ENCODE results near the gene KCNN4. TPM values are rescaled to one million over a fixed set of nuclear protein-coding genes. Genes with fewer than 3 reads are reported as not detected.
"Not testable (repeated sequence)": the region's sequence is repeated elsewhere in the genome, so short reads cannot be mapped to it uniquely, and the experiment has no call there.

Gene KCNN4
- total and polyA plus RNA-seq, 2 donors (not counting 1 experiment from before 2014, with no cell fraction given): 107 to 267 TPM

GRCh38 chr19:43818500-43818899, 37.7 kb upstream of the KCNN4 start:
- Histone ChIP-seq H3K9me3 (ENCODE audit: control extremely low read depth in 1 of 3, control insufficient read depth in 2 of 3, insufficient read depth in 1 of 3, low read length in 2 of 3) (peaks cover 0 to 7% (median 1%) of the 10 kb centered on the region in 3 donors), H2AFZ (ENCODE audit: insufficient read depth, low read depth, low read length, poor library complexity, severe bottlenecking) (no peak overlapping the region), H3K9ac (ENCODE audit: low read length) (no peak overlapping the region), H3K36me3 (replicated peaks in 1 of 2; ENCODE audit: control extremely low read depth in 1 of 2, control insufficient read depth in 1 of 2, extremely low read depth in 1 of 2, insufficient read depth in 2 of 2, low read length in 1 of 2) (no peaks in the 10 kb centered on the region), H3K4me1 (ENCODE audit: control insufficient read depth in 2 of 2, insufficient read depth in 2 of 2, low read length in 2 of 2) (peaks cover 9 to 12% of the 10 kb centered on the region in 2 donors), H3K4me2 (replicated peaks; ENCODE audit: low read depth, low read length, poor library complexity, severe bottlenecking) (no peak overlapping the region), H3K4me3 (ENCODE audit: control extremely low read depth in 1 of 5, extremely low read depth in 1 of 5, insufficient read depth in 1 of 5, low read depth in 2 of 5, low read length in 4 of 5) (no peak overlapping the region), H3K27me3 (replicated peaks in 1 of 4; ENCODE audit: control extremely low read depth in 1 of 4, control insufficient read depth in 3 of 4, insufficient read depth in 4 of 4, low read length in 3 of 4) (peaks cover 0 to 24% (median 20%) of the 10 kb centered on the region in 4 experiments), H3K79me2 (ENCODE audit: control insufficient read depth, insufficient read depth, low read length) (no peaks in the 10 kb centered on the region), H4K20me1 (ENCODE audit: control insufficient read depth, insufficient read depth, low read length, poor library complexity, severe bottlenecking) (no peaks in the 10 kb centered on the region), H3K27ac (ENCODE audit: low read length in 2 of 2) (no peak overlapping the region)
- ChIA-PET POLR2A (no interaction called here), CTCF (no interaction called here)
- Mint-ChIP-seq H3K9me3 (ENCODE audit: insufficient read depth) (peaks cover 3% of the 10 kb centered on the region), H3K4me3 (no peak overlapping the region), H3K27me3 (peaks cover 49% of the 10 kb centered on the region), H3K27ac (no peak overlapping the region), H3K4me1 (peaks cover 10% of the 10 kb centered on the region)
- ATAC-seq (ENCODE audit: low read depth) (no peak), DNase-seq (no peak)
- 93% methylated on average over 5 of the region's 5 CpGs for WGBS (ENCODE audit: insufficient coverage)
- intact Hi-C loops (cut with micrococcal nuclease): no loop called here
- TF ChIP-seq, protein P1, sequence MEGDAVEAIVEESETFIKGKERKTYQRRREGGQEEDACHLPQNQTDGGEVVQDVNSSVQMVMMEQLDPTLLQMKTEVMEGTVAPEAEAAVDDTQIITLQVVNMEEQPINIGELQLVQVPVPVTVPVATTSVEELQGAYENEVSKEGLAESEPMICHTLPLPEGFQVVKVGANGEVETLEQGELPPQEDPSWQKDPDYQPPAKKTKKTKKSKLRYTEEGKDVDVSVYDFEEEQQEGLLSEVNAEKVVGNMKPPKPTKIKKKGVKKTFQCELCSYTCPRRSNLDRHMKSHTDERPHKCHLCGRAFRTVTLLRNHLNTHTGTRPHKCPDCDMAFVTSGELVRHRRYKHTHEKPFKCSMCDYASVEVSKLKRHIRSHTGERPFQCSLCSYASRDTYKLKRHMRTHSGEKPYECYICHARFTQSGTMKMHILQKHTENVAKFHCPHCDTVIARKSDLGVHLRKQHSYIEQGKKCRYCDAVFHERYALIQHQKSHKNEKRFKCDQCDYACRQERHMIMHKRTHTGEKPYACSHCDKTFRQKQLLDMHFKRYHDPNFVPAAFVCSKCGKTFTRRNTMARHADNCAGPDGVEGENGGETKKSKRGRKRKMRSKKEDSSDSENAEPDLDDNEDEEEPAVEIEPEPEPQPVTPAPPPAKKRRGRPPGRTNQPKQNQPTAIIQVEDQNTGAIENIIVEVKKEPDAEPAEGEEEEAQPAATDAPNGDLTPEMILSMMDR (IDR thresholded peaks at IDR 0.05): no peak
- TF ChIP-seq EZH2 (IDR thresholded peaks at IDR 0.05; ENCODE audit: borderline replicate concordance, insufficient read depth, low read depth, low read length, poor library complexity, severe bottlenecking): no peak

GRCh38 chr19:43817454-43817853, 36.7 kb upstream of the KCNN4 start:
- Histone ChIP-seq H3K27me3 (replicated peaks in 1 of 4; ENCODE audit: control extremely low read depth in 1 of 4, control insufficient read depth in 3 of 4, insufficient read depth in 4 of 4, low read length in 3 of 4) (peaks cover 0 to 24% (median 20%) of the 10 kb centered on the region in 4 experiments), H3K4me1 (ENCODE audit: control insufficient read depth in 2 of 2, insufficient read depth in 2 of 2, low read length in 2 of 2) (peaks cover 9 to 12% of the 10 kb centered on the region in 2 donors)
- H3K9me3 Mint-ChIP-seq (ENCODE audit: insufficient read depth); H3K9ac ChIP-seq (ENCODE audit: low read length); H3K27ac Mint-ChIP-seq; CTCF ChIA-PET; ATAC-seq (ENCODE audit: low read depth); H3K4me1 Mint-ChIP-seq; H3K27ac ChIP-seq (ENCODE audit: low read length in 2 of 2); H3K9me3 ChIP-seq (ENCODE audit: control extremely low read depth in 1 of 3, control insufficient read depth in 2 of 3, insufficient read depth in 1 of 3, low read length in 2 of 3); H3K36me3 ChIP-seq (replicated peaks in 1 of 2; ENCODE audit: control extremely low read depth in 1 of 2, control insufficient read depth in 1 of 2, extremely low read depth in 1 of 2, insufficient read depth in 2 of 2, low read length in 1 of 2); H3K79me2 ChIP-seq (ENCODE audit: control insufficient read depth, insufficient read depth, low read length); DNase-seq; H2AFZ ChIP-seq (ENCODE audit: insufficient read depth, low read depth, low read length, poor library complexity, severe bottlenecking); H3K4me2 ChIP-seq (replicated peaks; ENCODE audit: low read depth, low read length, poor library complexity, severe bottlenecking); intact Hi-C loops (cut with micrococcal nuclease); H3K4me3 Mint-ChIP-seq; H3K4me3 ChIP-seq (ENCODE audit: control extremely low read depth in 1 of 5, extremely low read depth in 1 of 5, insufficient read depth in 1 of 5, low read depth in 2 of 5, low read length in 4 of 5); H4K20me1 ChIP-seq (ENCODE audit: control insufficient read depth, insufficient read depth, low read length, poor library complexity, severe bottlenecking): not testable (repeated sequence)
- H3K27me3 Mint-ChIP-seq: peaks cover 56% of the 10 kb centered on the region
- POLR2A ChIA-PET: interaction anchor here (0.7 kb wide), 1 partner anchor 49 kb away, joined by 4 read pairs; no protein-coding TSS in a partner anchor
- 83% methylated on average over 1 of the region's 1 CpG for WGBS (ENCODE audit: insufficient coverage)

Data from B cell (primary cell).